T47D (cell line): ENCODE results near the gene AUTS2.

Experiments used
- DNase-seq, 2 experiments: peaks; one replicate each; pipeline versions ENCODE4 v3.0.0 to v3.0.0-alpha.2; 2011 to 2012; ENCODE audit warnings: low read depth in 1 of 2, low spot score in 1 of 2
- JUND ChIP-seq: IDR thresholded peaks from 2 replicates; pipeline ENCODE4 v1.6.1; 2012; ENCODE audit warnings: low read depth
- in situ Hi-C: cut with HindIII; loops from 2 replicates; pipeline ENCODE4 v1.10.0; 2016; ENCODE audit warnings: low sequenced_read_pairs, low pct_unique_long_range_greater_than_20kb

The AUTS2 gene

DNA sequence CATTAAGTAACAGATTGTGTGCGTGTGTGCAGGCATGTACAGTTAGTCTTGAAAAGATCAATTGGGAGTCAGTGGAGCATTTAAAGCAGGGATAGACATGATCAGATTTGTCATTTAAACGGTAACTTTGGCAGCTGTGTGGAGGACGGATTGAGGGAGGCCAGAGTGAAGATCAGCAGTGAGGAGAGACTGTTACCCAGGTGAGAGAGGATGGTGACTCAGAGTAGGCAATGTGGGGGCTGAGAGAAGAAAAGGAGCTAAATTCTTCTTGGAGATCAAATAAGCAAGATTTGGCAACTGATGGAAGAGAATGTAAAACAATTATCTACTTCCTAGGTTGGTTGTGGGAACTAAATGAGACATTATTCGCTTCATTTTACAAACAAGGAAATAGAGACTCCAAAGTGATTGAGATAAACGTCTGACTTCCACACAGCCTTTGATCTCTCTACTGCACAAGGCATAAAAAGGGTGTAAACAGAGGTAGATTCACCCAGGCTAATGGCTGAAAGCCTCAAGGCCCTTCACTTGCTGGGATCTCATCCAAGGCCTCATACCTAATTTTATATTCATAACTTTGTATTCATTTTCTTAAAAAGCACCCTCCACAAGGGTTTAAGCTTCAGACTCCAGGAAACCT is 868.6 kb downstream of the AUTS2 start:
- TF ChIP-seq JUND = no peak
- in situ Hi-C loops = no loop called here
- no peak for DNase-seq

DNA sequence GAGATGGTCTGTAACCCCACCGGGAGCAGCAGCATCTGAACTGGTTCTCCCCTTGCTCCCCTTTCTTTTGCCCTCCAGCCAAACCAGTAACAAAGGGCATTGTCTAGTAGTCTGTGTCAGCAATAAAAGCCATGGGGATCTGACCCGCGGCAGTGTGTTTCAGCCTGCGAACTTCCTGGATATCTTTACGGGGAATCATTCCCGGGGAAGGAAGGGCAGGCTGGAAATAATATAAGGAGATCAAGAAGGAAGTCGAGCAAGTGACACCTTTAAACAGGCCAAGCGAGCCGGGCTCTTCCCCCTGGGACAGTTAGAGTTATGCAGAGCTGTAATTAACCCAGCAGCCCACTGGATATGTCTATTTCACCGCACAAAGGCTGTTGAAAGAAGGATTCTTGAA is 872.5 kb downstream of the AUTS2 start:
- DNase-seq = no peak
- no peak for TF ChIP-seq JUND
- in situ Hi-C loops = no loop called here

- DNase-seq = no peak
- TF ChIP-seq JUND = no peak
- in situ Hi-C loops = no loop called here
Measured at GRCh38 chr7:70472601-70473237, 874.4 kb downstream of the AUTS2 start.

GRCh38 chr7:70474639-70475234 is 876.5 kb downstream of the AUTS2 start:
- in situ Hi-C loops = no loop called here

DNA sequence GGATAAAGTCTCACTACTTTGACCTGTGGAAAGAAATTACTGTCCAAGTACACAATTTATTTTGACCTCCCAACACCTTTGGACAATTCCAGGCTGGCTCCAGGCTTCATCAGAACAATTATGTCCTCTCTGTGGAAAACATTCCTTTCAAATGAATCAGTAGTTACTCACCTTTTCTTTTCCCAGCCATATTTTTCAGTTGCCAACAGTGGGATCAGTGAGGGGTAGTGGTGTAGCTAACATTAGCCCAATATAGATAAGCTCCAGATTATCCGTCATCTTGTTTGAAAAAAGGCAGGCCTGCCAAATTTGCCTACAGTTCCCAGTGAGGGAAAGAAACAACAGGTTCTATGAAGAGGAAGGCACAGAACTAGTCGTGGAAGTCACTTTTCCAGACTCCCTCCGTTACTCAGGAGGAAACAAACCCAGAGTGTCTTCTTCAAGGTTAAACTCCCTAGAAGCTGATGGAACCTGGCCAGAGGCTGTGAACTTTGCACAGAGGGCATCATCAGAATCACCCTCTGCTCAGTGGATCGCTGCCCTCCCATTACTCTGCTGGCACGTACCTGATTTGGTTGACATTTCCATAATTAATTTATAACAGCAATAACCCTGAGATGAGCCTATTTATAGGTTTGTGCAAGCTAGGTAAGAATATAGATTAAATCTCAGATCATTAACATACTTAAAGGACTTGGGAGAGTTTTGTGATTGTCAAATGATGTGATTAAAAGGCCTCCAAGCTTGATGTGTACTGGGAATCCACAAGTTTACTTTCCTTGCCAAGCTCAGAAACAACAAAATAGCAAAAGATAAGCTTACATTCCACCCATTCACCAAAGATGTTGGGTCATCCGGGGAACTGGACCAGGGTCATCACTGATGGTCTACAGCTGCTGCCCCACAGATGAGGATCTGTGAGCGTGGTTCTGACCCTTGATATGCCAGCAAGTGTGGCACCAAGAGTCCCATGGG is 879.0 kb downstream of the AUTS2 start:
- no peak for TF ChIP-seq JUND
- peak in 1 of 2 experiments; percentile 17 for DNase-seq
- in situ Hi-C loops = no loop called here

More at GRCh38 chr7:70474639-70475234, 876.5 kb downstream of the AUTS2 start:
- DNase-seq = no peak
- TF ChIP-seq JUND = no peak

DNA sequence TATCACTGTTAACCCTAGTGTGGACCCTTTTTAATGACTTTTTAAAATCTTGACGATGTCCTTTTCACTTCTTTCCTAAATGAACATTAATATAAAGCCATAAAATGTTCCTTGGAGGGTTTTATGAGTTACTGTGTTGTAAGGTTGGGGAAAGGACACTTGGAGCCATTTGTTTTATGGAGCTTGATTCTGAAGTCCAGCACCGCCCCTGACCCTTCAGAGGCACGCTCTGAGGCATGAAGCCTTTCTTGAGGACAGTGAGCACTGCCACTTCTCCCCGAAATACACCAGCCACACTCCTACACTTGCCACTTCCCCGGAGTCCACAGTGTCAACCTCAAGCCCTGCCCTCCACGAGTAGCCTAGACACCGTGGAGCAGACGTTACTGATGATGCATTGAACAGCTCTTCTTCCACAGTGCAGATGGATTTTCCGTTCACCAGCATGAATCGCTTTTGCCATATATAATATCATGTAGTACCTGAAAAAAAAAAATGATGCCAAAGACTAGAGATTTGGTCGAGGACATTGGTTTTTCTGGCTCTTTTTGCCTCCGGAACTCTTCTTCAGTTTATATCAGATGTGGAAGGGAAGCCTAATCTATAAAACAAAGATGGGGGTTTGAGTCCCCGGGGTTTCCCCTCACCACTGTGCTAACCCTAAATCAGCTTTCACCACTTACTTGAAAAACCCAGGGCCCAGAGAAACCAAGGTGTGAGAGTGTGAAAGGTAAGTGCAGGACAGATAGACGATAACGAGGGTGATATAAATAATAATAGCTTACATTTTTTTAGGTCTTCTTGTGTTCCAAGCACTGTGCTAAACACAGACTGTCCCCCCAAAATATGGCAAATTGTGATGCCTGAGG is 881.1 kb downstream of the AUTS2 start:
- TF ChIP-seq JUND = no peak
- in situ Hi-C loops = no loop called here
- no peak for DNase-seq

- in situ Hi-C loops = no loop called here
- TF ChIP-seq JUND = no peak
- DNase-seq = peak; percentile 41 to 89
Measured at GRCh38 chr7:70480927-70481569, 882.8 kb downstream of the AUTS2 start.

GRCh38 chr7:70481570-70482123 is 883.4 kb downstream of the AUTS2 start:
- TF ChIP-seq JUND = no peak
- in situ Hi-C loops = no loop called here
- no peak for DNase-seq

DNA sequence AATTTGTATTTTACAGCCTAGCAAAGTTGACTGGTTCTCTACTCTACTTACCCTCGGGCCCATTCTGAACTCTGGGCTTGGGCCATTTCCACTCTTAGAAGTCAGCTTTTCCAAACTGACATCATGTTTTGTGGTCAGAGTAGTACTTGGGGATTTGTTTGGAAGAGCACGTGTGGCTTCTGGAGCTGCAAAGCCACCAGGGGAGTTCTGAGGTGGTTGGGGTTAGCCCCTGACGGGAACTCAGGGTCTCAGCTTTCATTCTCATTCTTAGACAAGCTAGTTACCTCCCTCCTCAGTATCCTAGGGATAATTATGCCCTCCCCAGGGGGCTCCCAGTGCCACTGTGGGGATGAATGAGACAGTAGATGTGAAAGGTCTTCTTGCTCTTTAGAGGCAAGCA is 886.0 kb downstream of the AUTS2 start:
- in situ Hi-C loops = no loop called here
- TF ChIP-seq JUND = no peak
- no peak for DNase-seq

DNA sequence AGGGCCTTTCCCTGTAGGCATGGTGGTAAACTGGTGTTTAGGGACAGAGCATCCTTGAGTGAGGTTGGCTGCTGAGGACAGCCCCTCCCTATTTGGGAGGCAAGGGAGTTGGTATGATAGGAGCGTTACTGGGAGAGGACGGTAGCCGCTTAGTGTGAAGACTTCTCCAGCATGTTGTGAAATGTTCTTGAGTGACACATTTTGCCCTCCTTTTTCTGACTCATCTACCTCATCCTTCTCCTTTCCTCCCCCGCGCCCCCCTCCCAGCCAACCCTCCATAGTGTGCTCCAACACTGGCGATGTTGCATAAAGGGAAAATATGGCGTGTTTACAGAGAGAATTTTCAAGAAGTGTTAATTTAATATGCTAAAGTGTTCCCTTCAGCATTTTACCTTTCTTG is 888.7 kb downstream of the AUTS2 start:
- in situ Hi-C loops = no loop called here
- no peak for TF ChIP-seq JUND
- DNase-seq = no peak

GRCh38 chr7:70487428-70487827 is 889.2 kb downstream of the AUTS2 start:
- no peak for DNase-seq
- no peak for TF ChIP-seq JUND
- in situ Hi-C loops = no loop called here
